ENCODE measurements around the gene TCFL5.

GRCh38 chr20:62792940-62793756 is 68.5 kb downstream of the TCFL5 start:
- TF ChIP-seq CTCF (conservative IDR thresholded peaks at IDR 0.05; ENCODE audit: low read length) (no peak), EZH2phosphoT487 (IDR thresholded peaks at IDR 0.05; ENCODE audit: borderline replicate concordance) (no peak)
